HUES64 (cell line): ENCODE measurements around the gene CRYBG2.

ENCODE experiments used
- H3K27ac ChIP-seq: 2 replicates; pipeline ENCODE4 v1.7.0; 2013; ENCODE audit warnings: low read depth, low read length, inconsistent platforms
- H3K27me3 ChIP-seq: 2 replicates; pipeline ENCODE4 v1.6.1; 2013; ENCODE audit warnings: mild to moderate bottlenecking, low read length; ENCODE audit not compliant: insufficient read depth
- H3K36me3 ChIP-seq: 2 replicates; pipeline ENCODE4 v1.6.1; 2013; ENCODE audit warnings: mild to moderate bottlenecking, low read length; ENCODE audit not compliant: insufficient read depth
- H3K4me1 ChIP-seq: 2 replicates; pipeline ENCODE4 v1.6.1; 2013; ENCODE audit warnings: mild to moderate bottlenecking, low read length, moderate library complexity; ENCODE audit not compliant: insufficient read depth
- H3K4me3 ChIP-seq: 2 replicates; pipeline ENCODE4 v1.5.1; 2013; ENCODE audit warnings: mild to moderate bottlenecking, low read length, moderate library complexity
- H3K9ac ChIP-seq: 2 replicates; pipeline ENCODE4 v1.6.1; 2013; ENCODE audit warnings: mild to moderate bottlenecking, low read depth, low read length
- H3K9me3 ChIP-seq: 2 replicates; pipeline ENCODE4 v1.6.1; 2013; ENCODE audit warnings: low read depth, low read length; ENCODE audit not compliant: insufficient read depth
- WGBS: fragments of 150-250, 120-280 bp; methylation state at CpG from one replicate; pipeline ENCODE4 v1.1.7; 2013; ENCODE audit warnings: missing lambda C conversion rate; 5-methylcytosine and 5-hydroxymethylcytosine counted together

The CRYBG2 gene

GRCh38 chr1:26290122-26290881, 63.6 kb downstream of the CRYBG2 start:
- peaks cover 14% of the 10 kb centered on the region for H3K4me1 ChIP-seq
- H3K27me3 ChIP-seq, result no peaks in the 10 kb centered on the region
- peak overlapping the region; percentile 20; the same call in 1 of the 2 replicates for H3K27ac ChIP-seq
- WGBS, result 52% methylated on average over 11 of the region's 11 CpGs
- no peaks in the 10 kb centered on the region for H3K9me3 ChIP-seq
- peak overlapping the region; percentile 34; the same call in 1 of the 2 replicates for H3K9ac ChIP-seq
- H3K36me3 ChIP-seq, result no peaks in the 10 kb centered on the region
- H3K4me3 ChIP-seq, result no peak overlapping the region

- 0 out of 2 replicates have a peak overlapping the region, but pooled peaks have one; percentile 25 for H3K9ac ChIP-seq
- H3K9me3 ChIP-seq, result no peaks in the 10 kb centered on the region
- H3K27me3 ChIP-seq, result no peaks in the 10 kb centered on the region
- H3K27ac ChIP-seq, result no peak overlapping the region
- H3K4me3 ChIP-seq, result no peak overlapping the region
- H3K36me3 ChIP-seq, result no peaks in the 10 kb centered on the region
- peaks cover 14% of the 10 kb centered on the region for H3K4me1 ChIP-seq
- 92% methylated on average over 21 of the region's 21 CpGs for WGBS
Measured at GRCh38 chr1:26289158-26290059, 64.5 kb downstream of the CRYBG2 start.

GRCh38 chr1:26288311-26288941, 65.5 kb downstream of the CRYBG2 start:
- H3K4me1 ChIP-seq, result peaks cover 14% of the 10 kb centered on the region
- H3K36me3 ChIP-seq, result no peaks in the 10 kb centered on the region
- H3K9me3 ChIP-seq, result no peaks in the 10 kb centered on the region
- H3K4me3 ChIP-seq, result no peak overlapping the region
- H3K27me3 ChIP-seq, result no peaks in the 10 kb centered on the region
- no peak overlapping the region for H3K9ac ChIP-seq
- WGBS, result 90% methylated on average over 5 of the region's 5 CpGs
- no peak overlapping the region for H3K27ac ChIP-seq

GRCh38 chr1:26287811-26288210, 66.1 kb downstream of the CRYBG2 start:
- no peak overlapping the region for H3K9ac ChIP-seq
- H3K27me3 ChIP-seq, result no peaks in the 10 kb centered on the region
- 96% methylated on average over 5 of the region's 5 CpGs for WGBS
- H3K4me3 ChIP-seq, result no peak overlapping the region
- H3K27ac ChIP-seq, result no peak overlapping the region
- H3K9me3 ChIP-seq, result no peaks in the 10 kb centered on the region
- H3K36me3 ChIP-seq, result no peaks in the 10 kb centered on the region
- H3K4me1 ChIP-seq, result peaks cover 14% of the 10 kb centered on the region

- H3K27ac ChIP-seq, result no peak overlapping the region
- H3K4me3 ChIP-seq, result no peak overlapping the region
- WGBS, result 95% methylated on average over 8 of the region's 8 CpGs
- H3K36me3 ChIP-seq, result no peaks in the 10 kb centered on the region
- no peaks in the 10 kb centered on the region for H3K27me3 ChIP-seq
- no peaks in the 10 kb centered on the region for H3K9me3 ChIP-seq
- H3K4me1 ChIP-seq, result peaks cover 19% of the 10 kb centered on the region
- H3K9ac ChIP-seq, result no peak overlapping the region
Measured at GRCh38 chr1:26287033-26287711, 66.8 kb downstream of the CRYBG2 start.

GRCh38 chr1:26286064-26286416, 67.9 kb downstream of the CRYBG2 start:
- H3K4me1 ChIP-seq, result peaks cover 25% of the 10 kb centered on the region
- H3K27me3 ChIP-seq, result no peaks in the 10 kb centered on the region
- H3K9me3 ChIP-seq, result no peaks in the 10 kb centered on the region
- no peak overlapping the region for H3K9ac ChIP-seq
- no peaks in the 10 kb centered on the region for H3K36me3 ChIP-seq
- H3K27ac ChIP-seq, result no peak overlapping the region
- no peak overlapping the region for H3K4me3 ChIP-seq
- 44% methylated on average over 2 of the region's 2 CpGs for WGBS

GRCh38 chr1:26285366-26286063, 68.4 kb downstream of the CRYBG2 start:
- H3K4me1 ChIP-seq, result peaks cover 24% of the 10 kb centered on the region
- no peak overlapping the region for H3K4me3 ChIP-seq
- no peaks in the 10 kb centered on the region for H3K27me3 ChIP-seq
- no peak overlapping the region for H3K9ac ChIP-seq
- H3K9me3 ChIP-seq, result no peaks in the 10 kb centered on the region
- WGBS, result 75% methylated on average over 19 of the region's 19 CpGs
- H3K36me3 ChIP-seq, result no peaks in the 10 kb centered on the region
- no peak overlapping the region for H3K27ac ChIP-seq

- no peaks in the 10 kb centered on the region for H3K36me3 ChIP-seq
- H3K9ac ChIP-seq, result no peak overlapping the region
- no peak overlapping the region; the same call in 1 of the 2 replicates for H3K27ac ChIP-seq
- no peaks in the 10 kb centered on the region for H3K9me3 ChIP-seq
- H3K4me3 ChIP-seq, result no peak overlapping the region
- peaks cover 20% of the 10 kb centered on the region for H3K4me1 ChIP-seq
- WGBS, result 35% methylated on average over 22 of the region's 22 CpGs
- no peaks in the 10 kb centered on the region for H3K27me3 ChIP-seq
Measured at GRCh38 chr1:26284597-26285347, 69.2 kb downstream of the CRYBG2 start.

- H3K27ac ChIP-seq, result no peak overlapping the region; the same call in 1 of the 2 replicates
- no peaks in the 10 kb centered on the region for H3K27me3 ChIP-seq
- peaks cover 20% of the 10 kb centered on the region for H3K4me1 ChIP-seq
- WGBS, result 92% methylated on average over 12 of the region's 12 CpGs
- H3K9me3 ChIP-seq, result no peaks in the 10 kb centered on the region
- H3K36me3 ChIP-seq, result no peaks in the 10 kb centered on the region
- no peak overlapping the region for H3K9ac ChIP-seq
- no peak overlapping the region for H3K4me3 ChIP-seq
Measured at GRCh38 chr1:26283871-26284596, 69.9 kb downstream of the CRYBG2 start.
